AG04450 (cell line): ENCODE results near the gene FCN2. TPM values are rescaled to one million over a fixed set of nuclear protein-coding genes. Genes with fewer than 3 reads are reported as not detected.

Source experiments
- CTCF ChIA-PET: fragments of 300-600, 350-600 bp; formaldehyde crosslinking; extraction: SDS; loops from one replicate; lab custom pipeline; 2022; ENCODE audit warnings: antibody characterized with exemption, inconsistent platforms; lab: Charles Lee
- POLR2A ChIA-PET: fragments of 350-600 bp; formaldehyde crosslinking; extraction: SDS; loops from one replicate; lab custom pipeline; 2021; ENCODE audit warnings: antibody characterized with exemption, inconsistent platforms; lab: Yijun Ruan, JAX
- DNase-seq: peaks from one replicate; pipeline ENCODE4 v3.0.0-alpha.2; 2011; ENCODE audit warnings: low read depth, low spot score
- H3K27ac ChIP-seq: one replicate; pipeline ENCODE4 v1.5.1; 2012; ENCODE audit warnings: low read depth, low read length, control low read depth
- H3K27me3 ChIP-seq: one replicate; pipeline ENCODE4 v1.6.0; 2012; ENCODE audit warnings: low read length; ENCODE audit not compliant: control insufficient read depth, insufficient read depth
- H3K4me3 ChIP-seq: 2 replicates; pipeline ENCODE4 v1.5.1; 2011; ENCODE audit warnings: mild to moderate bottlenecking, low read depth, low read length, control low read depth
- H3K9me3 ChIP-seq: 2 replicates; pipeline ENCODE4 v1.5.1; 2012; ENCODE audit warnings: low read length; ENCODE audit not compliant: control insufficient read depth, insufficient read depth
- CTCF ChIP-seq: IDR thresholded peaks from 2 replicates; pipeline ENCODE4 v1.5.1; 2011; ENCODE audit warnings: low read depth, low read length, control low read depth, inconsistent platforms
- polyA plus RNA-seq: library from polyadenylated mRNA; depleted of rRNA; stranded (reverse); fragments of >200 nt; gene quantifications from 2 replicates; pipeline ENCODE4 v1.2.3, GENCODE V29; 2011

The FCN2 gene
- polyA plus RNA-seq, 1 experiment = not detected

GRCh38 chr9:134879664-134880483, 736 bp upstream of the FCN2 start:
- H3K27ac ChIP-seq = no peak overlapping the region
- no peak for TF ChIP-seq CTCF
- no peak for DNase-seq
- H3K9me3 ChIP-seq = no peaks in the 10 kb centered on the region
- ChIA-PET POLR2A (no interaction called here), CTCF (no interaction called here)
- no peak overlapping the region for H3K4me3 ChIP-seq
- H3K27me3 ChIP-seq = peaks cover 15% of the 10 kb centered on the region

GRCh38 chr9:134881313-134881670, 682 bp downstream of the FCN2 start:
- CTCF ChIA-PET = no interaction called here
- Histone ChIP-seq H3K4me3 (no peak overlapping the region), H3K27me3 (peaks cover 15% of the 10 kb centered on the region), H3K27ac (no peak overlapping the region), H3K9me3 (no peaks in the 10 kb centered on the region; the same call in 1 of the 2 replicates)
- DNase-seq = no peak
- TF ChIP-seq CTCF = no peak
- POLR2A ChIA-PET = no interaction called here

- H3K4me3 ChIP-seq = no peak overlapping the region
- H3K27me3 ChIP-seq = peaks cover 19% of the 10 kb centered on the region
- CTCF ChIA-PET = no interaction called here
- H3K27ac ChIP-seq = no peak overlapping the region
- no peak for TF ChIP-seq CTCF
- POLR2A ChIA-PET = no interaction called here
- DNase-seq = no peak
- no peaks in the 10 kb centered on the region; the same call in 1 of the 2 replicates for H3K9me3 ChIP-seq
Observed at GRCh38 chr9:134882204-134882785, 1.7 kb downstream of the FCN2 start.

- no peak for TF ChIP-seq CTCF
- DNase-seq = no peak
- CTCF ChIA-PET = no interaction called here
- H3K9me3 ChIP-seq = no peaks in the 10 kb centered on the region; the same call in 1 of the 2 replicates
- H3K4me3 ChIP-seq = no peak overlapping the region
- H3K27ac ChIP-seq = no peak overlapping the region
- POLR2A ChIA-PET = no interaction called here
- H3K27me3 ChIP-seq = peaks cover 21% of the 10 kb centered on the region
Observed at GRCh38 chr9:134883040-134883782, 2.6 kb downstream of the FCN2 start.
